Pericardium fibroblast (primary cell): ENCODE measurements around the gene IGSF5. TPM values are rescaled to one million over a fixed set of nuclear protein-coding genes. Genes with fewer than 3 reads are reported as not detected.

Source experiments
- total RNA-seq: library from RNA; depleted of rRNA; stranded (reverse); fragments of >200 nt; gene quantifications from 2 replicates; pipeline ENCODE4 v1.2.3, GENCODE V29; 2015

Gene IGSF5
- total RNA-seq, result 0.23 TPM in 1 of 2 replicates, not detected in the other

DNA sequence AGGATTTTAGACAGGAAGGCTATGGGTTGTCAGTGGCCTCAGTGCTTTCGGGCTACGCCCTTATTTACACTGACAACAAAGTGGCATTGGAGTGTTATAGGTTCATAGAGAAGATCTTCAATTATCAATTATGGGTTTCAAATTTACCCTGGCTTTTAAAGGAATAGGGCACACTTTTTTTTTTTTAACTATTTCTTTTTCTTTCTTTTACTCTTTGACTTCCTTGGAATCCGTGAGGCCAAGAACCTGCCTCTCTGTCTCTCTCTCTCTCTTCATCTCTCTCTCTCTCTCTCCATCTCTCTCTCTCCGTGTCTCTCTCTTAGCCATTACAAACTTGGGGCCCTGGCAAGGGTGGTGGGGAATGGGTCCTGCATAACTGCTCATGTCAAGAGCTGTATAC lies at the start of gene IGSF5:
IGSF5 (plus strand) TSS at position 301 of the 400 bp plus-strand sequence. CDS start 327 bp downstream, outside the sequence.

Other genes with a start within 250 kb of the IGSF5 start
- gene B3GALT5, start 132.2 kb upstream of the IGSF5 start, total RNA-seq, result not detected in 2 replicates
- gene PCP4, start 122.3 kb downstream of the IGSF5 start, total RNA-seq, result not detected in 2 replicates